IgD-negative memory B cell (primary cell): ENCODE data around the gene DNAH11. TPM values are rescaled to one million over a fixed set of nuclear protein-coding genes. Genes with fewer than 3 reads are reported as not detected.
"Not testable (repeated sequence)": the region's sequence is repeated elsewhere in the genome, so short reads cannot be mapped to it uniquely, and the experiment has no call there.

Experiments used
- H3K27ac Mint-ChIP-seq, 3 donors: one replicate each; pipeline ENCODE4 v1.8.0; 2020 to 2022; ENCODE audit warnings: mild to moderate bottlenecking in 3 of 3, mixed read lengths in 3 of 3, moderate library complexity in 1 of 3
- H3K27me3 Mint-ChIP-seq: one replicate; pipeline ENCODE4 v1.8.0; 2021; ENCODE audit warnings: mixed read lengths
- H3K36me3 Mint-ChIP-seq: one replicate; pipeline ENCODE4 v1.8.0; 2020; ENCODE audit warnings: mild to moderate bottlenecking, mixed read lengths
- H3K4me1 Mint-ChIP-seq, 3 donors: one replicate each; pipeline ENCODE4 v1.8.0; 2020 to 2022; ENCODE audit warnings: mixed read lengths in 3 of 3, mild to moderate bottlenecking in 1 of 3
- H3K4me3 Mint-ChIP-seq, 4 donors: one replicate each; pipeline ENCODE4 v1.8.0; 2020 to 2022; ENCODE audit warnings: mild to moderate bottlenecking in 4 of 4, mixed read lengths in 4 of 4, moderate library complexity in 3 of 4
- H3K9me3 Mint-ChIP-seq, 3 donors: one replicate each; pipeline ENCODE4 v1.8.0; 2020 to 2021; ENCODE audit warnings: mixed read lengths in 3 of 3, mild to moderate bottlenecking in 1 of 3
- polyA plus RNA-seq: library from polyadenylated mRNA; unstranded; fragments of 300-500 nt; fragmentation: Illumina TruSeq; gene quantifications from one replicate; pipeline ENCODE4 v1.2.3, GENCODE V29; 2021

The DNAH11 gene
- polyA plus RNA-seq, 1 donor from 2014 or later, result not detected

DNA sequence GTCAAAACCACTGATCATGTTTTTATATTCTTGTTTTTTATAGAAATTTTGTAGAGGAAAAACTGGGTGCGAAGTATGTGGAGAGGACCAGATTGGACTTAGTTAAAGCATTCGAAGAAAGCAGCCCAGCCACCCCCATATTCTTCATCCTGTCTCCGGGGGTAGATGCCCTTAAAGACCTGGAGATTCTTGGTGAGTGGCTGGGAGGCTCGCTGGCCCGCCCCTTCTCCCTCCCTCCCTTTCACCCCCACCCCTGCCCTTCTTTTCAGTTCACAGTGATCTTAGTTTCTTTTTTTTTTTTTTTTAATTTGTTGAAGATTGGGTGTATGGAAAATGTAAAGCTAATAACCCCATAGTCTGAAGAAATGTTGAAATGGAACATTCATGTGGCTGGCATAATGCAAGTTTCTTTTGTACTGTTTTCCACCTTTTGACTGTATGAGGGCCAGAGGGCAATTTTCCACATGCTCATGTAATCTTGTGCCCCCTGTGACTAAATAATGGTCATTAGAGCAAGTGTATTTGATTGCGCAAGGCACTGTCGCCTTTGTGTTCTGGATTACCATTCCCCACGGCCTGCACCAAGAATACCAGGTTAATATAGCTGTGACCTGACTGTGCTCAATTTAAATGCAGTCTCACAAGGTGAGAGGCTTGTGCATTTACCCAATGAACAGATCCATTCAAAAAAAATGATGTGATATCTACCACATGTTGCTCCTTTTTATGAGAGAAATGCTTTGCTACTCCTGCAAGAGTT is 325.2 kb downstream of the DNAH11 start:
- no peaks in the 10 kb centered on the region for H3K36me3 Mint-ChIP-seq
- peaks cover 0 to 4% (median 2%) of the 10 kb centered on the region in 3 donors for H3K4me1 Mint-ChIP-seq
- H3K9me3 Mint-ChIP-seq, result no peaks in the 10 kb centered on the region
- H3K27me3 Mint-ChIP-seq, result no peaks in the 10 kb centered on the region
- H3K4me3 Mint-ChIP-seq, result no peak overlapping the region
- H3K27ac Mint-ChIP-seq, result no peak overlapping the region

DNA sequence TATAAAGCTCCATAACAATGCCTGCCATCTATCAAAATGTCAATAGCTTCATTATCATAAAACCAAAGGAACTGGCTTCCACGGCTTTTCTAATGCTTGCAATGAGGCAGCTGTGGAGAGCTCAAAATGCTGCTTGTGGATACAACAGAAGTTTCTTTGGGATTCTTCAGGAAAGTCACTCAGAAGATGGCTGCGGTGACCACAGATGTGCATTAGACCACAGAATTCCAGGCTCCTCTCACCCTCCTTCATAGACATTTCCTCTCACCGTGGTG is 325.7 kb downstream of the DNAH11 start:
- Mint-ChIP-seq H3K4me3 (no peak overlapping the region), H3K36me3 (no peaks in the 10 kb centered on the region), H3K9me3 (no peaks in the 10 kb centered on the region), H3K27ac (peak overlapping the region in 1 of 3 donors; percentile 62), H3K27me3 (no peaks in the 10 kb centered on the region), H3K4me1 (peaks cover 0 to 4% (median 2%) of the 10 kb centered on the region in 3 donors)

DNA sequence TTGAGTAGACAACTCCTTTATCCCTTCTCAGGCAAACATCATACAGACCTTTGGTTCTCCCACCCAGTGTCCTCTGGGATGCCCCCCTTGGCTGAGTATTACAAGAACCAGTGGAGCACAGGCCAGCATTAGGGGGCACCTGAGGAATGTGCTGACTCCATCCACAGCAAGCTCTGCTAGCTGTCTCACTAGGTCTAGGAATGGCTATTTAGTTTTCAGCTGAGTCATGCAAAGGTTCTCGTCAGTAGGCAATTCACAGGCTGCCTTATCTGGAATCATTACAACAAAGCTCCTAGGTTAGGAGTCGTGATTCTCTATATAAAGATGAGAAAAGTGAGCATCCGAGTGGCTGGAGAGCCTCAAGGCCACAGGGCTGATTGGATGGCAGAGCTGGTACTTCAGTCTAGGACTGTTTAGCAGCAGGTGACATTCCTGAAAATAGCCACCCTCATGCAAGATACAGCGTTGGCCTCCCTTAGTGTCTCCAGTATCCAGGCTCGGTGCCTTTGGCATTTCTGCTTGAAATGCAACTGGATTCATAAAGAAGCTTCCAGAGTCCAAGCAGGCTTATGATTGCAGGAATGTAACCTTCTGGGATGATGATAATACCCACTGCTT is 327.1 kb downstream of the DNAH11 start:
- peaks cover 2% of the 10 kb centered on the region for H3K36me3 Mint-ChIP-seq

DNA sequence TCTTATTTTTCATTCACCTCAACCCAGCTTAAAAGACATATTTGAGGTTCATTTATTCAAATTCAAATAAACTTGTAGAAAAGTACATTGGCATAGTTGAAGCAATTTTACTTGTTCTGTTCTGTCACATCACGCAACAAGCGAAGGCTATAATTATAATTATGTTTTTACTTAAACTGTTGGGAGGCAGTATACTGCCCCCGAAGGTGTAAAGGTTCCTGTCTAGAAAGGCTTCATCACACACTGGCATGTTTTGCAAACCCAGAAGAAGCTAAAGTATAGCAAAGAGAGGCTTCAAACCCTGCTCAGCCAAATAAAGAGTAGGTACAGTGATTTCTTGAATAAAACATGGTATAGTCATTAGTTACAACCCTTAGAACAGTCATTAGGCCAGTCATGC is 340.2 kb downstream of the DNAH11 start:
- Mint-ChIP-seq H3K27ac (no peak overlapping the region), H3K9me3 (no peaks in the 10 kb centered on the region), H3K36me3 (no peaks in the 10 kb centered on the region), H3K4me3 (no peak overlapping the region), H3K27me3 (no peaks in the 10 kb centered on the region), H3K4me1 (no peaks in the 10 kb centered on the region)

More for the DNA sequence above, 327.1 kb downstream of the DNAH11 start:
- no peak overlapping the region for H3K4me3 Mint-ChIP-seq
- H3K4me1 Mint-ChIP-seq, result peaks cover 0 to 4% (median 2%) of the 10 kb centered on the region in 3 donors
- no peaks in the 10 kb centered on the region for H3K9me3 Mint-ChIP-seq
- H3K27ac Mint-ChIP-seq, result no peak overlapping the region
- H3K27me3 Mint-ChIP-seq, result no peaks in the 10 kb centered on the region

DNA sequence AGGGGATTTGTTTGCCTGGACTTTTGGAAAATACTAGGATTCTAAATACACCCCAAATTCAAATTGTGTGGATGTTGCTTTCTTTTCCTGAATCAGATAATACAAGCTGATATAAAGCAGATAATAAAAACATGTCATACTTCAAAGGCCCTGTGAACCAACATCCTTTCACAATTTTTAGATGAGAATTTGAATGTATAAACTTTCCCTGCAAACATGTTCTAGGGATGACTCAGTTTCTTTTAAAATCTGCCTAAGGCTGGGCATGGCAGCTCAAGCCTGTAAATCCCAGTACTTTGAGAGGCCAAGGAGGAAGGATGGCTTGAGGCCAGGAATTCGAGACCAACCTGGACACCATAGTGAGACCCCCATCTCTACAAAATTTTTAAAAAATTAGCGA is 340.7 kb downstream of the DNAH11 start:
- not testable (repeated sequence) for H3K27me3 Mint-ChIP-seq, H3K4me3 Mint-ChIP-seq, H3K9me3 Mint-ChIP-seq, H3K27ac Mint-ChIP-seq, H3K4me1 Mint-ChIP-seq, H3K36me3 Mint-ChIP-seq

DNA sequence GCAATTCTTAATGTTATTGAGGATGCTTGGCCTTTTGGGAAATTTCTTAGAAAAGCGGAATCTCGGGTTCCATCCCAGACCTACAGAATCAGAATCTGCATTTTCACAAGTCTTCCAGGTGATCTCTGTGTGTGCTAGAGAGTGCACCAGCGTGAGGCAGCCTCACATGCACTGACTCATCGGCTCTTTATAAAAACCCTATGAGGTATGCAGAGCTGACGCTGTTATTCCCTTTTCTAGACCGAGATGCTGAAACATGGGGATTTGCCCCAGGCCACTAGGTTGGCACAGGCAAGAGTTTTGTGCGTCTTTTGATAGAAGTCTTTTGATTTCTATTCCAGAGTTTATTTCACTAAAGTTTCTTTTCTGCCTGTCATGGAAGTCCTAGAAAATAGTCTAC is 341.7 kb downstream of the DNAH11 start:
- no peaks in the 10 kb centered on the region for H3K27me3 Mint-ChIP-seq
- H3K27ac Mint-ChIP-seq, result no peak overlapping the region
- H3K9me3 Mint-ChIP-seq, result no peaks in the 10 kb centered on the region
- no peaks in the 10 kb centered on the region for H3K36me3 Mint-ChIP-seq
- H3K4me3 Mint-ChIP-seq, result no peak overlapping the region
- no peaks in the 10 kb centered on the region for H3K4me1 Mint-ChIP-seq

DNA sequence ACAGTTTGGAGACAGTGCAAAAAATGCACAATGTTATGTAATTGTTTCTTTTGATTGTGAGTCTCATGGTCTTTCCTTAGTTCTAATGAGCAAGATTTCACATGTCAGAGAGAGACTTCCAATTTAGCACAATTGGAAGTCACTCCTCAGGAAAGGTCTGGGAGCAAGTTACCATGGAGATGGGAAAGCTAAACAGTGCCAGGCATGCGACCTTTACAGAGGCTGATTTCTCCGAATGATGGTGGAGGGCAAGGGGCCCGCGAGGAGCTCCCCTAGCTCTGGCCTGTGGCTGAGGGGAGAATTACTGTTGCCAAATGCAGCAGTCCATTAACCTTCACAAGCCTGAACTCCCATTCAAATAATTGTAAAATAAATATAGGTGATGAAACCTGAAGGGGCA is 343.6 kb downstream of the DNAH11 start:
- H3K4me1 Mint-ChIP-seq, result no peaks in the 10 kb centered on the region
- H3K36me3 Mint-ChIP-seq, result no peaks in the 10 kb centered on the region
- no peaks in the 10 kb centered on the region for H3K27me3 Mint-ChIP-seq
- no peak overlapping the region for H3K27ac Mint-ChIP-seq
- no peaks in the 10 kb centered on the region for H3K9me3 Mint-ChIP-seq
- no peak overlapping the region for H3K4me3 Mint-ChIP-seq

DNA sequence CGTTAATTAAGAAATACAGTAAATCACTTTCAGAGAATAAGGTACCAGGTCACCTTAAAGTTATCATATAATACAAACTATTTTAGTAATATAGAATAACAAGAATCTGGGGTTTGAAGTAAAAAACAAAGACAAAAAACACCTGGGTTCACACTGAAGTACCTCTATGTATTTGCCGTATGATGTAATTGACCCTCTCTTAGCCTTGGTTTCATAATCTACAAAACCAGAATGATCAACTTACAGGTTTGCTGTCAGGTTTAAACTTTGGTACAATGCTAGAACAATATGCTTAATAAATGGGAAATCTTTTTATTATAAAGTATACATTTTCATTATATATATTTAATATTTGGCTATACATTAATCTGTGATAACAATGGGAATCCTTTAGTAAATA is 344.5 kb downstream of the DNAH11 start:
- Mint-ChIP-seq H3K9me3 (no peaks in the 10 kb centered on the region), H3K36me3 (no peaks in the 10 kb centered on the region), H3K27ac (no peak overlapping the region), H3K4me1 (no peaks in the 10 kb centered on the region), H3K4me3 (no peak overlapping the region), H3K27me3 (no peaks in the 10 kb centered on the region)

DNA sequence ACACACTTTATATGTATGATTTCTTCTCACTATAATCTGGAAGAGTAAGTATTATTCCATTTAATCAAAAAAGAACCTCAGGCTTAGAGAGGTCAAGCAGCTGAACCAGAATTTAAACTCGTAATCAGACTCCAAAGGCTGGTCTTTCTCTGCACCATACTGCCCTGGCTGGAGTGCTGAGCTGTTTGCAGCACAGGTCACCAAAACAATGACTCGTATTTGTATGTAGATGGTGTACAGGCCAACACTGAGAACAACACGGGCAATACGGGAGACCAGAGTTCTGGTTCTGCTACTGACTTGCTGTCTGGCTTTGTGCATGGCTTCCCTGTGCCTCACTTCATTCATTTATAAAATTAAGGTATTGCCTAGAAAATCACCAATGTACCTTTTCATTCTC is 344.9 kb downstream of the DNAH11 start:
- H3K4me1 Mint-ChIP-seq, result no peaks in the 10 kb centered on the region
- no peak overlapping the region for H3K27ac Mint-ChIP-seq
- H3K27me3 Mint-ChIP-seq, result no peaks in the 10 kb centered on the region
- H3K4me3 Mint-ChIP-seq, result no peak overlapping the region
- no peaks in the 10 kb centered on the region for H3K9me3 Mint-ChIP-seq
- H3K36me3 Mint-ChIP-seq, result no peaks in the 10 kb centered on the region

DNA sequence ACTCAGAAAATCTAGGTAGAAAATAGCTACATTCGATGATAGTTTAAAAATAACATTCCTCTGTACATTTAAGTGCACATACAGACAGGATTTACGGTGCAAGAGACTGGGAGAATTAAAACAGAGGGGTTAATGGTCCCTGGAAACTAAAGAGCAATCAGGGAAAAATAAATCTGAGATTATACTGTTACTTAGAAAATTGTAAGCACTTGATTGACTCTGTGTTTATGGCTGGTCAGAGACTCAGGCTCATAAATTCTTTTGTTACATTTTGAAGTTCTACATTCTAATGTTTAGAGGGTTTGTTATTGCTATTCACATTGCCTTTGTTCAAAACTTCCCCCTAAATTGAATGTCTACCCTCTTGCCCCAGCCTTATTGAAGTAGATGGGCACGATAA is 348.5 kb downstream of the DNAH11 start:
- Mint-ChIP-seq H3K4me3 (no peak overlapping the region), H3K27ac (no peak overlapping the region), H3K4me1 (no peaks in the 10 kb centered on the region), H3K9me3 (no peaks in the 10 kb centered on the region), H3K36me3 (no peaks in the 10 kb centered on the region), H3K27me3 (no peaks in the 10 kb centered on the region)

DNA sequence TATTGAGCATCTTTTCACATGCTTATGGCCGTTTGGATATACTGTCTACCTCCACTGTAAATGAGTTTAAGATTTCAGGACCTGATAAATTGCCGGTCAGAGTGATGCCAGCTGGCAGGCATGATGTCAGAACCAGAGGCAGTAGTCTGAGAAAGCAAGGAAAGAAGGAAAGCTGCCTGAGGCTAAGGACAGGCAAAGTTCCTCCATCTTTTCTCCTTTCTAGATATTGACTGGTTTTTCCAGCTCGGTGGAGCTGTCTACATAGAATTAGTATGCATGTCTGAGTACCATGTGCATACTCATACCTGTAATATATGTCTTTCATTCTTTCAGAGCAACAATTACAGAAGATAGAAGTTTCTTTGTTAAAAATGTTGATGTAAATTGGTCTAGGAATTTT is 350.6 kb downstream of the DNAH11 start:
- Mint-ChIP-seq H3K36me3 (no peaks in the 10 kb centered on the region), H3K27me3 (no peaks in the 10 kb centered on the region), H3K4me1 (peaks cover 6 to 9% (median 9%) of the 10 kb centered on the region in 3 donors), H3K27ac (no peak overlapping the region), H3K4me3 (no peak overlapping the region), H3K9me3 (no peaks in the 10 kb centered on the region)

DNA sequence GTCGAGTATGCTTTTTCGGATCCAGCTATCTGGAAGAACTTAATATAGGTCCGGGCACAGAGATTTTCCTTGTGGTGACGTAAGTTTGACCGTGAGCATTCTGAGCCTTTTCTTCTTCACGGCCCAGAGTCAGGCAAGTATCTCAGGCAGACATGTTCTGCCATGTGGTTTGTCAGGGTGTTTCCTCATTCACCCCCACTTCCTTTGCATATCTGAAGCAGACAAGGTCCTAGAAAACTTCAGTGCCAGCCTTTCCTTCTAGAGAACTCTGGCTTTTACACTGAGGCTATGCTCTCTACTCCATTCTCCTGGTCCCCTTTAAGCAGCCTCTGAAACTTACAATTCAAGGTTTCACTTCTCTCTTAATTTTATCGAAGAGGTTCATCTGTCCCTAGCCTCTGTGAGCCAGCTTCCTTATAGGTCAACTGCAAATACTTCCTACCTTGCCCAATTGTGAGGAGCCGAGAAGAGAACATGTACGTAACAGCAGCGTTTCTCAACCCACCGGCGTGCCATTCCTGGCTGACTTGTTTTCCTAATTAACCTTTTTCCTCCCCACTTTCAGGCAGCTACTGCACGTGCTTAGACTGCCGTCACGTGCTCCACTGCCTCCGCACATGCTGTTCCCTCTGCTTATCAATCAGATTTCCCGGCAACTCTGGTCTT is 355.6 kb downstream of the DNAH11 start:
- H3K4me3 Mint-ChIP-seq, result peak overlapping the region; percentile 74 to 92 (median 84)
- H3K36me3 Mint-ChIP-seq, result peaks cover 4% of the 10 kb centered on the region
- no peaks in the 10 kb centered on the region for H3K27me3 Mint-ChIP-seq
- H3K4me1 Mint-ChIP-seq, result peaks cover 13 to 16% (median 13%) of the 10 kb centered on the region in 3 donors
- H3K27ac Mint-ChIP-seq, result peak overlapping the region; percentile 88 to 99 (median 97)
- H3K9me3 Mint-ChIP-seq, result no peaks in the 10 kb centered on the region

DNA sequence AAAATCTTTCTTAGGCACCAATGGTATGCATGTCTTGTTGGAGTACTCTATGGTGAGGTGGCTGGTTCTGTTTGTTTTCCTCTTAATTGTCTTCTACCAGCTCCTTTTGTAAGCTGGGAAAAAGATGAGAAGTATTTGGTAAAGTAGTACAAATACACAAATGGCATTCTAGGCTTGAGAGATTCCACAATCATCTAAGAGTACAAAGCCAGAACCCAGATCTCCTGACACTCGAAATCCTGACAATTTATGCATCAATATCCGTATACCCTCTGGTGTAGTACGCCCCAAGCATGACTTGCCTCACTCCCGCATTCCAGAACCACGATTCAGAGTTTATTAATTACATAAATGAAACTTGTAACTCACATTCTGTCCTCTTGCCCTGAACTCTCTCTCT is 359.4 kb downstream of the DNAH11 start:
- H3K27me3 Mint-ChIP-seq, result no peaks in the 10 kb centered on the region
- peaks cover 9% of the 10 kb centered on the region for H3K36me3 Mint-ChIP-seq
- peaks cover 13 to 16% (median 13%) of the 10 kb centered on the region in 3 donors for H3K4me1 Mint-ChIP-seq
- H3K4me3 Mint-ChIP-seq, result no peak overlapping the region
- H3K27ac Mint-ChIP-seq, result peak overlapping the region in 1 of 3 donors; percentile 5
- H3K9me3 Mint-ChIP-seq, result no peaks in the 10 kb centered on the region

DNA sequence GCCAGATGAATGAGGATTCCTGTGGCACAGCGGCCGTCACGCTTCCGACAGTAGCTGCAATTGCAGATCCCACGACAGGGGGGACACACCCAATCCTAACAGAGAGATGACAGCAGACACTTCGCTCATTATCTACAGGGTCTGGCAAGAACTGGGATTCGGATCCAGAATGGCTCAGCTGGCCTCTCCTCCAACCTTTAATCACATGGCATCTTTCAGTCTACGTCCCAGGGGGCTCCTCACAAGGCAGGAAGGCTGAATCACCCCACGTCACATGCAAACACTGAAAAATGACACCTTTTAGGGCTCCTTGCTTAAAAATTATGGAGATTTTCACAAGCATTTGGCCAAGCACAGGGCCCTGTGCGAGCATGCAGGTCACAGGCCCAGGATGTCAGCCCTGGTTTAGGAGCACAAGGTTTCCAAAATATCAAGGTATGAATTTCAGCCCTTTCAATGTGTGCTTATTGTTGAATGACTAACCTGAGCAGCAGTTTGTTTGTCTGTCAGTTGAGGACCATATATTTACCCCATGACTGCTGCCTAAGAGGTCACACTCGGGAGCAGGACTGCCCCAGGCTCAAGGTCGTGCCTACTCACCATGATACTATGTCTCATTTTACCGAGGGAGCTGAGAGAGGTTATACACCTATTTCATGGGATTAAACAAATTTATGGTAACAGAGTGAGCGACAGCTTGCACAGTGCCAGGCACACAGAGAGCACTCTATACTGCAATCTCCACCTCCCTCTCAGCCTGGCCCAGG is 360.4 kb downstream of the DNAH11 start:
- no peaks in the 10 kb centered on the region for H3K9me3 Mint-ChIP-seq
- no peak overlapping the region for H3K4me3 Mint-ChIP-seq
- H3K27ac Mint-ChIP-seq, result no peak overlapping the region
- peaks cover 13% of the 10 kb centered on the region for H3K36me3 Mint-ChIP-seq
- peaks cover 6 to 9% (median 9%) of the 10 kb centered on the region in 3 donors for H3K4me1 Mint-ChIP-seq
- no peaks in the 10 kb centered on the region for H3K27me3 Mint-ChIP-seq

DNA sequence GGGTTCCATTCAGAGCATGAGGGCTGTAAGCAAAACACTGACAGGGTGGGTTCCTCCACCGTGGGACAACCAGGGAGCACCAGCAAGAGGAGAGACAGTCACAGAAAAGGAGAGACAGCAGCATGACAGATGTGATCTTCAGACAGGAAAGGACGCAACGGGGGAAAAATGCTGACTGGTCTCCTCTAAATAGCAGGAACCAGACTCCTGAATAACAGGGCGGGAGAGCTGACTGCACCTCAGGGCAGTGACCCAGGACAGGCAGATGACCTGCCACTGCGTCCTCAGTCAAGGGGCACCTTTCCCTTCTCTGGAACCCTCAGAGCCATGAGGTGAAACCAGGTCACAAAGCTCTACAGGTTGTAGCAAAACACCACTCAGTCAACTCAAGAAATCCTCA is 365.9 kb downstream of the DNAH11 start:
- Mint-ChIP-seq H3K27me3 (no peaks in the 10 kb centered on the region), H3K4me1 (peaks cover 8 to 10% (median 9%) of the 10 kb centered on the region in 3 donors), H3K36me3 (peaks cover 11% of the 10 kb centered on the region), H3K27ac (peak overlapping the region in 1 of 3 donors; percentile 48), H3K4me3 (no peak overlapping the region), H3K9me3 (no peaks in the 10 kb centered on the region)
